BE2C (cell line): ENCODE results near the gene DMKN. TPM values are rescaled to one million over a fixed set of nuclear protein-coding genes. Genes with fewer than 3 reads are reported as not detected.

ENCODE experiments used
- DNase-seq: peaks from one replicate; pipeline ENCODE4 v3.0.0-alpha.2; 2020
- H3K27me3 ChIP-seq: fragments of 250-450 bp; sonication (Bioruptor Pico); 2 replicates; pipeline ENCODE4 v1.5.1; 2020; ENCODE audit warnings: mild to moderate bottlenecking
- H3K36me3 ChIP-seq: fragments of 250-450 bp; sonication (Bioruptor Pico); 2 replicates; pipeline ENCODE4 v1.5.1; 2020; ENCODE audit warnings: mild to moderate bottlenecking
- H3K4me1 ChIP-seq: fragments of 250-450 bp; sonication (Bioruptor Pico); 2 replicates; pipeline ENCODE4 v1.5.1; 2020
- H3K4me3 ChIP-seq: 2 replicates; pipeline ENCODE4 v1.5.1; 2011; ENCODE audit warnings: low read depth, low read length
- H3K9me3 ChIP-seq: fragments of 250-450 bp; sonication (Bioruptor Pico); 2 replicates; pipeline ENCODE4 v1.5.1; 2020
- CTCF ChIP-seq: IDR thresholded peaks from 2 replicates; pipeline ENCODE4 v1.5.1; 2012; ENCODE audit warnings: mild to moderate bottlenecking, low read depth, low read length
- polyA plus RNA-seq: library from polyadenylated mRNA; unstranded; fragments of >200 nt; gene quantifications from one replicate; pipeline ENCODE4 v1.2.1, GENCODE V29; 2012; ENCODE audit warnings: low read depth, missing spikeins; ENCODE audit not compliant: insufficient read length, insufficient read depth

The DMKN gene
- polyA plus RNA-seq = not detected

- Histone ChIP-seq H3K36me3 (no peaks in the 10 kb centered on the region), H3K4me1 (no peaks in the 10 kb centered on the region), H3K27me3 (peaks cover 38% of the 10 kb centered on the region), H3K4me3 (no peak within 1 kb of the TSS), H3K9me3 (no peaks in the 10 kb centered on the region)
- no peak for TF ChIP-seq CTCF
- DNase-seq = no peak
Measured at GRCh38 chr19:35513628-35514281, at the start of gene DMKN. DMKN (minus strand) TSS chr19:35513649; CDS start chr19:35513475, 174 bp downstream.

GRCh38 chr19:35562776-35563175 lies 49.3 kb upstream of the DMKN start:
- Histone ChIP-seq H3K9me3 (no peaks in the 10 kb centered on the region), H3K27me3 (peaks cover 18% of the 10 kb centered on the region; the same call in 1 of the 2 replicates)

GRCh38 chr19:35562336-35562735 lies 48.9 kb upstream of the DMKN start:
- no peak for TF ChIP-seq CTCF
- Histone ChIP-seq H3K36me3 (no peaks in the 10 kb centered on the region), H3K9me3 (no peaks in the 10 kb centered on the region), H3K4me1 (no peaks in the 10 kb centered on the region; the same call in 1 of the 2 replicates), H3K27me3 (peaks cover 15% of the 10 kb centered on the region; the same call in 1 of the 2 replicates), H3K4me3 (no peak overlapping the region)
- no peak for DNase-seq

More at GRCh38 chr19:35562776-35563175, 49.3 kb upstream of the DMKN start:
- Histone ChIP-seq H3K4me1 (no peaks in the 10 kb centered on the region), H3K36me3 (no peaks in the 10 kb centered on the region), H3K4me3 (no peak overlapping the region)
- TF ChIP-seq CTCF = no peak
- no peak for DNase-seq

GRCh38 chr19:35561436-35561835 lies 48.0 kb upstream of the DMKN start:
- Histone ChIP-seq H3K9me3 (no peaks in the 10 kb centered on the region), H3K27me3 (peaks cover 11% of the 10 kb centered on the region; the same call in 1 of the 2 replicates), H3K4me1 (no peaks in the 10 kb centered on the region; the same call in 1 of the 2 replicates), H3K4me3 (no peak overlapping the region), H3K36me3 (no peaks in the 10 kb centered on the region)
- no peak for DNase-seq
- TF ChIP-seq CTCF = no peak

GRCh38 chr19:35560677-35561076 lies 47.2 kb upstream of the DMKN start:
- Histone ChIP-seq H3K36me3 (no peaks in the 10 kb centered on the region), H3K4me1 (peaks cover 5% of the 10 kb centered on the region), H3K4me3 (no peak overlapping the region), H3K9me3 (no peaks in the 10 kb centered on the region), H3K27me3 (peaks cover 8% of the 10 kb centered on the region; the same call in 1 of the 2 replicates)
- no peak for DNase-seq
- no peak for TF ChIP-seq CTCF

- Histone ChIP-seq H3K27me3 (peaks cover 8% of the 10 kb centered on the region; the same call in 1 of the 2 replicates), H3K9me3 (no peaks in the 10 kb centered on the region), H3K4me3 (no peak overlapping the region), H3K36me3 (no peaks in the 10 kb centered on the region), H3K4me1 (peaks cover 5% of the 10 kb centered on the region)
- no peak for DNase-seq
- TF ChIP-seq CTCF = no peak
Measured at GRCh38 chr19:35560271-35560670, 46.8 kb upstream of the DMKN start.
